ENCODE results near the gene OXSM.

Gene OXSM

GRCh38 chr3:25789209-25789595, 688 bp upstream of the OXSM start:
- no peaks in the 10 kb centered on the region for H4K20me1 ChIP-seq (ENCODE audit: insufficient read depth, low read length, poor library complexity, severe bottlenecking)
- H3K4me3 ChIP-seq (ENCODE audit: low read length, poor library complexity, severe bottlenecking): peak overlapping the region; percentile 93
- peaks cover 53% of the 10 kb centered on the region for H3K4me1 ChIP-seq (ENCODE audit: insufficient read depth, low read length, poor library complexity, severe bottlenecking)
- peak overlapping the region; percentile 91 for H3K4me2 ChIP-seq (ENCODE audit: low read depth, low read length, poor library complexity, severe bottlenecking)
- H3K27me3 ChIP-seq (ENCODE audit: insufficient read depth, low read length, poor library complexity, severe bottlenecking): no peaks in the 10 kb centered on the region
- H3K79me2 ChIP-seq (ENCODE audit: insufficient read depth, low read length): peaks cover 61% of the 10 kb centered on the region
- no peak for TF ChIP-seq EZH2phosphoT487 (IDR thresholded peaks at IDR 0.05; ENCODE audit: borderline replicate concordance)
- peak overlapping the region; percentile 91 for H3K9ac ChIP-seq (ENCODE audit: low read depth, low read length, poor library complexity, severe bottlenecking)
- H3K9me3 ChIP-seq (ENCODE audit: insufficient read depth, low read depth, low read length): no peaks in the 10 kb centered on the region
- no peaks in the 10 kb centered on the region for H3K36me3 ChIP-seq (ENCODE audit: insufficient read depth, low read length)
- H3K9me2 ChIP-seq (replicated peaks; ENCODE audit: low read depth, low read length): no peaks in the 10 kb centered on the region
- H2AFZ ChIP-seq (ENCODE audit: low read length): peak overlapping the region; percentile 90
- no peaks in the 10 kb centered on the region for H3F3A ChIP-seq (ENCODE audit: low read depth)

- H3K9me3 ChIP-seq (ENCODE audit: insufficient read depth, low read depth, low read length): no peaks in the 10 kb centered on the region
- no peaks in the 10 kb centered on the region for H3F3A ChIP-seq (ENCODE audit: low read depth)
- H3K4me3 ChIP-seq (ENCODE audit: low read length, poor library complexity, severe bottlenecking): no peak overlapping the region
- no peak overlapping the region for H3K4me2 ChIP-seq (ENCODE audit: low read depth, low read length, poor library complexity, severe bottlenecking)
- H4K20me1 ChIP-seq (ENCODE audit: insufficient read depth, low read length, poor library complexity, severe bottlenecking): no peaks in the 10 kb centered on the region
- H3K9ac ChIP-seq (ENCODE audit: low read depth, low read length, poor library complexity, severe bottlenecking): no peak overlapping the region
- H3K4me1 ChIP-seq (ENCODE audit: insufficient read depth, low read length, poor library complexity, severe bottlenecking): no peaks in the 10 kb centered on the region
- TF ChIP-seq, protein P1, sequence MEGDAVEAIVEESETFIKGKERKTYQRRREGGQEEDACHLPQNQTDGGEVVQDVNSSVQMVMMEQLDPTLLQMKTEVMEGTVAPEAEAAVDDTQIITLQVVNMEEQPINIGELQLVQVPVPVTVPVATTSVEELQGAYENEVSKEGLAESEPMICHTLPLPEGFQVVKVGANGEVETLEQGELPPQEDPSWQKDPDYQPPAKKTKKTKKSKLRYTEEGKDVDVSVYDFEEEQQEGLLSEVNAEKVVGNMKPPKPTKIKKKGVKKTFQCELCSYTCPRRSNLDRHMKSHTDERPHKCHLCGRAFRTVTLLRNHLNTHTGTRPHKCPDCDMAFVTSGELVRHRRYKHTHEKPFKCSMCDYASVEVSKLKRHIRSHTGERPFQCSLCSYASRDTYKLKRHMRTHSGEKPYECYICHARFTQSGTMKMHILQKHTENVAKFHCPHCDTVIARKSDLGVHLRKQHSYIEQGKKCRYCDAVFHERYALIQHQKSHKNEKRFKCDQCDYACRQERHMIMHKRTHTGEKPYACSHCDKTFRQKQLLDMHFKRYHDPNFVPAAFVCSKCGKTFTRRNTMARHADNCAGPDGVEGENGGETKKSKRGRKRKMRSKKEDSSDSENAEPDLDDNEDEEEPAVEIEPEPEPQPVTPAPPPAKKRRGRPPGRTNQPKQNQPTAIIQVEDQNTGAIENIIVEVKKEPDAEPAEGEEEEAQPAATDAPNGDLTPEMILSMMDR (conservative IDR thresholded peaks at IDR 0.05; ENCODE audit: low read length): no peak
- TF ChIP-seq EZH2phosphoT487 (IDR thresholded peaks at IDR 0.05; ENCODE audit: borderline replicate concordance): no peak
- H2AFZ ChIP-seq (ENCODE audit: low read length): no peak overlapping the region
- H3K9me2 ChIP-seq (replicated peaks; ENCODE audit: low read depth, low read length): no peaks in the 10 kb centered on the region
- no peaks in the 10 kb centered on the region for H3K36me3 ChIP-seq (ENCODE audit: insufficient read depth, low read length)
- no peaks in the 10 kb centered on the region for H3K27me3 ChIP-seq (ENCODE audit: insufficient read depth, low read length, poor library complexity, severe bottlenecking)
- no peaks in the 10 kb centered on the region for H3K79me2 ChIP-seq (ENCODE audit: insufficient read depth, low read length)
Measured at GRCh38 chr3:25801786-25802185, 11.9 kb downstream of the OXSM start.

- no peaks in the 10 kb centered on the region for H4K20me1 ChIP-seq (ENCODE audit: insufficient read depth, low read length, poor library complexity, severe bottlenecking)
- no peaks in the 10 kb centered on the region for H3K79me2 ChIP-seq (ENCODE audit: insufficient read depth, low read length)
- H3K4me1 ChIP-seq (ENCODE audit: insufficient read depth, low read length, poor library complexity, severe bottlenecking): no peaks in the 10 kb centered on the region
- H3K9me2 ChIP-seq (replicated peaks; ENCODE audit: low read depth, low read length): no peaks in the 10 kb centered on the region
- no peaks in the 10 kb centered on the region for H3K27me3 ChIP-seq (ENCODE audit: insufficient read depth, low read length, poor library complexity, severe bottlenecking)
- no peaks in the 10 kb centered on the region for H3K9me3 ChIP-seq (ENCODE audit: insufficient read depth, low read depth, low read length)
- no peaks in the 10 kb centered on the region for H3K36me3 ChIP-seq (ENCODE audit: insufficient read depth, low read length)
- no peak overlapping the region for H3K9ac ChIP-seq (ENCODE audit: low read depth, low read length, poor library complexity, severe bottlenecking)
- H3K4me3 ChIP-seq (ENCODE audit: low read length, poor library complexity, severe bottlenecking): no peak overlapping the region
- TF ChIP-seq EZH2phosphoT487 (IDR thresholded peaks at IDR 0.05; ENCODE audit: borderline replicate concordance): no peak
- TF ChIP-seq, protein P1 (conservative IDR thresholded peaks at IDR 0.05; ENCODE audit: low read length): no peak
- no peak overlapping the region for H3K4me2 ChIP-seq (ENCODE audit: low read depth, low read length, poor library complexity, severe bottlenecking)
- H2AFZ ChIP-seq (ENCODE audit: low read length): no peak overlapping the region
- H3F3A ChIP-seq (ENCODE audit: low read depth): no peaks in the 10 kb centered on the region
Measured at GRCh38 chr3:25803833-25804232, 13.9 kb downstream of the OXSM start.

DNA sequence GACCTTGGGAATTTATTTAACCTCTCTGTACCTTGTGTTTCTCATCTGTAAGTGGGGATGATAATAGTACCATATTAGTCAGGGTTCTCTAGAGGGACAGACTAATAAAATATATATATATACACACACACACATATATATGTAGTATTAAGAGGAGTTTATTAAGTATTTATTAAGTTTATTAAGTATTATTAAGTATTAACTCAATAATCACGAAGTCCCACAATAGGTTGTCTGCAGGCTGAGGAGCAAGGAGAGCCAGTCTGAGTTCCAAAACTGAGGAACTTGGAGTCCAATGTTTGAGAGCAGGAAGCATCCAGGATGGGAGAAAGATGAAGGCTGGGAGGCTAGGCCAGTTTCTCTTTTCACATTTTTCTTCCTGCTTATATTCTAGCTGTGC, 14.8 kb downstream of the OXSM start:
- Histone ChIP-seq H3K4me2 (ENCODE audit: low read depth, low read length, poor library complexity, severe bottlenecking) (no peak overlapping the region), H3K36me3 (ENCODE audit: insufficient read depth, low read length) (no peaks in the 10 kb centered on the region), H4K20me1 (ENCODE audit: insufficient read depth, low read length, poor library complexity, severe bottlenecking) (no peaks in the 10 kb centered on the region), H3K9me3 (ENCODE audit: insufficient read depth, low read depth, low read length) (no peaks in the 10 kb centered on the region), H2AFZ (ENCODE audit: low read length) (no peak overlapping the region), H3K79me2 (ENCODE audit: insufficient read depth, low read length) (no peaks in the 10 kb centered on the region), H3K9ac (ENCODE audit: low read depth, low read length, poor library complexity, severe bottlenecking) (no peak overlapping the region), H3K4me1 (ENCODE audit: insufficient read depth, low read length, poor library complexity, severe bottlenecking) (no peaks in the 10 kb centered on the region), H3K27me3 (ENCODE audit: insufficient read depth, low read length, poor library complexity, severe bottlenecking) (no peaks in the 10 kb centered on the region), H3K4me3 (ENCODE audit: low read length, poor library complexity, severe bottlenecking) (no peak overlapping the region), H3F3A (ENCODE audit: low read depth) (no peaks in the 10 kb centered on the region), H3K9me2 (replicated peaks; ENCODE audit: low read depth, low read length) (no peaks in the 10 kb centered on the region)
- no peak for TF ChIP-seq EZH2phosphoT487 (IDR thresholded peaks at IDR 0.05; ENCODE audit: borderline replicate concordance)
